CD4-positive, alpha-beta T cell (primary cell): ENCODE results near the gene SPA17. TPM values are rescaled to one million over a fixed set of nuclear protein-coding genes. Genes with fewer than 3 reads are reported as not detected.

Experiments used
- ATAC-seq: fragments of 200-7000 bp; cut with Tn5 transposase; one replicate; pipeline ENCODE4 v1.10.0; 2022; ENCODE audit warnings: mild to moderate bottlenecking; ENCODE audit not compliant: poor library complexity
- CTCF ChIA-PET: fragments of 350-600 bp; sonication (Branson Sonifier 250); formaldehyde crosslinking; loops from one replicate; lab custom pipeline; 2021; ENCODE audit warnings: antibody characterized with exemption, inconsistent platforms; lab: Charles Lee
- POLR2A ChIA-PET: fragments of 350-600 bp; sonication (Branson Sonifier 250); formaldehyde crosslinking; loops from one replicate; lab custom pipeline; 2021; ENCODE audit warnings: antibody characterized with exemption, inconsistent platforms; lab: Charles Lee
- DNase-seq, 14 experiments: peaks; one replicate each; pipeline ENCODE4 v3.0.0-alpha.2; 2013 to 2020; ENCODE audit warnings: mixed read lengths in 2 of 14
- H3K27ac ChIP-seq, 2 donors: one replicate each; pipeline versions ENCODE4 v1.5.1 to v1.7.0; 2013; ENCODE audit warnings: low read length in 2 of 2, low read depth in 1 of 2, mild to moderate bottlenecking in 1 of 2
- H3K27me3 ChIP-seq, 2 experiments: 1 replicate in 1 of 2; 2 replicates in 1 of 2; pipeline versions ENCODE4 v1.6.1 to v1.7.0; 2013; ENCODE audit warnings: low read length in 2 of 2, control low read depth in 1 of 2, mild to moderate bottlenecking in 1 of 2, moderate library complexity in 1 of 2; ENCODE audit not compliant: insufficient read depth in 2 of 2, control insufficient read depth in 1 of 2
- H3K36me3 ChIP-seq: one replicate; pipeline ENCODE4 v1.6.1; 2013; ENCODE audit warnings: low read length, control low read depth; ENCODE audit not compliant: insufficient read depth
- H3K4me1 ChIP-seq: one replicate; pipeline ENCODE4 v1.6.1; 2013; ENCODE audit warnings: low read length, control low read depth; ENCODE audit not compliant: insufficient read depth
- H3K4me3 ChIP-seq: one replicate; pipeline ENCODE4 v1.5.1; 2013; ENCODE audit warnings: mild to moderate bottlenecking, low read length, moderate library complexity
- H3K9me3 ChIP-seq, 2 experiments: 1 replicate in 1 of 2; 2 replicates in 1 of 2; pipeline versions ENCODE4 v1.6.1 to v1.7.0; 2013; ENCODE audit warnings: low read length in 2 of 2, mild to moderate bottlenecking in 2 of 2, control low read depth in 1 of 2, moderate library complexity in 1 of 2; ENCODE audit not compliant: control insufficient read depth in 1 of 2, insufficient read depth in 1 of 2
- H3K27ac Mint-ChIP-seq: one replicate; pipeline ENCODE4 v1.8.0; 2020; ENCODE audit warnings: mixed read lengths
- H3K27me3 Mint-ChIP-seq: one replicate; pipeline ENCODE4 v1.8.0; 2021; ENCODE audit warnings: mixed read lengths
- H3K36me3 Mint-ChIP-seq: one replicate; pipeline ENCODE4 v1.8.0; 2021; ENCODE audit warnings: low read depth, mixed read lengths
- H3K4me1 Mint-ChIP-seq: one replicate; pipeline ENCODE4 v1.8.0; 2021; ENCODE audit warnings: low read depth, mixed read lengths
- H3K4me3 Mint-ChIP-seq: one replicate; pipeline ENCODE4 v1.8.0; 2020; ENCODE audit warnings: mild to moderate bottlenecking, mixed read lengths
- H3K9me3 Mint-ChIP-seq: one replicate; pipeline ENCODE4 v1.8.0; 2020; ENCODE audit warnings: mixed read lengths
- intact Hi-C, 2 experiments: fragments of 100-400 bp; cut with DNase I in 1 of 2; cut with micrococcal nuclease in 1 of 2; formaldehyde crosslinking; loops; one replicate each; pipeline versions ENCODE4 v1.15.1 to v1.9.0; 2023 to 2025; cut with DNase I, micrococcal nuclease
- total RNA-seq, 174 experiments: library from RNA in 2 of 174; stranded (reverse) in 2 of 174; gene quantifications; one replicate each; pipeline ENCODE4 v1.2.3 and lab custom pipeline; 2021 to 2026
- TF ChIP-seq, protein P1 (sequence below): fragments of 200-600 bp; IDR thresholded peaks from one replicate; pipeline ENCODE4 v1.8.0; 2022; ENCODE audit warnings: antibody characterized with exemption, mild to moderate bottlenecking

SPA17 gene
- total RNA-seq, 2 experiments from 2014 or later: 0.16 TPM; not detected in 1

- Mint-ChIP-seq H3K9me3 (no peaks in the 10 kb centered on the region), H3K4me3 (no peak overlapping the region), H3K4me1 (no peaks in the 10 kb centered on the region), H3K27me3 (no peaks in the 10 kb centered on the region), H3K27ac (no peak overlapping the region), H3K36me3 (peaks cover 31% of the 10 kb centered on the region)
- peaks cover 26% of the 10 kb centered on the region for H3K36me3 ChIP-seq
- TF ChIP-seq, protein P1, sequence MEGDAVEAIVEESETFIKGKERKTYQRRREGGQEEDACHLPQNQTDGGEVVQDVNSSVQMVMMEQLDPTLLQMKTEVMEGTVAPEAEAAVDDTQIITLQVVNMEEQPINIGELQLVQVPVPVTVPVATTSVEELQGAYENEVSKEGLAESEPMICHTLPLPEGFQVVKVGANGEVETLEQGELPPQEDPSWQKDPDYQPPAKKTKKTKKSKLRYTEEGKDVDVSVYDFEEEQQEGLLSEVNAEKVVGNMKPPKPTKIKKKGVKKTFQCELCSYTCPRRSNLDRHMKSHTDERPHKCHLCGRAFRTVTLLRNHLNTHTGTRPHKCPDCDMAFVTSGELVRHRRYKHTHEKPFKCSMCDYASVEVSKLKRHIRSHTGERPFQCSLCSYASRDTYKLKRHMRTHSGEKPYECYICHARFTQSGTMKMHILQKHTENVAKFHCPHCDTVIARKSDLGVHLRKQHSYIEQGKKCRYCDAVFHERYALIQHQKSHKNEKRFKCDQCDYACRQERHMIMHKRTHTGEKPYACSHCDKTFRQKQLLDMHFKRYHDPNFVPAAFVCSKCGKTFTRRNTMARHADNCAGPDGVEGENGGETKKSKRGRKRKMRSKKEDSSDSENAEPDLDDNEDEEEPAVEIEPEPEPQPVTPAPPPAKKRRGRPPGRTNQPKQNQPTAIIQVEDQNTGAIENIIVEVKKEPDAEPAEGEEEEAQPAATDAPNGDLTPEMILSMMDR: no peak
- H3K27ac ChIP-seq: no peak overlapping the region
- H3K9me3 ChIP-seq: no peaks in the 10 kb centered on the region
- H3K4me3 ChIP-seq: no peak overlapping the region
- ATAC-seq (no peak), DNase-seq (no peak)
- H3K4me1 ChIP-seq: peaks cover 3% of the 10 kb centered on the region
- ChIA-PET POLR2A (interaction anchor here (0.7 kb wide), 1 partner anchor 18 kb away, joined by 3 read pairs; the partner anchor contains the start of gene TBRG1), CTCF (interaction anchor here (1.5 kb wide), 1 partner anchor 117 kb away, joined by 3 read pairs; no protein-coding TSS in a partner anchor)
- intact Hi-C loops: no loop called here
- H3K27me3 ChIP-seq: no peaks in the 10 kb centered on the region
Observed at GRCh38 chr11:124640666-124641065, 33.0 kb upstream of the SPA17 start.

DNA sequence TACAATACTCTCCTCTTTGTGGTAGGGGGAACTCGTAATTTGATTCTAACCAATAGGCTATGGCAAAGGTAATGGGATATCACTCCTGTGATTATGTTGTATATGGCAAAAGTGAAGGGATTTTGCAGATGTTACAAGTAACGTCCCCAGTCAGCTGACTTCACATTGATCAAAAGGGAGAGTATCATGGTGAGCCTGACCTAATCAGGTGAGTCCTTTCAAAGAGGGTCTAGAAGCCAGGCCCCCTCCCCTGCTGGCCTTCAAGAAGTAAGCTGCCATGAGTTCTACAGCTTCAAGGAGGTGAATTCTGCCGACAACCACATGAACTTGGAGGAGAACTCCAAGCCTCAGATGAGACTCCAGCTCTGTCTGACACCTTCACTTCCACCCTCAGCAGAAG is 31.1 kb upstream of the SPA17 start:
- intact Hi-C loops: no loop called here
- no peak overlapping the region for H3K27ac ChIP-seq
- Mint-ChIP-seq H3K36me3 (peaks cover 12% of the 10 kb centered on the region), H3K27me3 (no peaks in the 10 kb centered on the region), H3K27ac (no peak overlapping the region), H3K4me3 (no peak overlapping the region), H3K9me3 (no peaks in the 10 kb centered on the region), H3K4me1 (no peaks in the 10 kb centered on the region)
- peaks cover 14% of the 10 kb centered on the region for H3K36me3 ChIP-seq
- ATAC-seq: no peak
- ChIA-PET POLR2A (no interaction called here), CTCF (interaction anchor here (1.1 to 1.9 kb wide), 4 partner anchors 104 to 194 kb away, joined by 3 to 5 read pairs (median 4); no protein-coding TSS in a partner anchor)
- H3K27me3 ChIP-seq: no peaks in the 10 kb centered on the region
- TF ChIP-seq, protein P1: no peak
- no peak for DNase-seq
- no peaks in the 10 kb centered on the region for H3K9me3 ChIP-seq
- peaks cover 3% of the 10 kb centered on the region for H3K4me1 ChIP-seq
- H3K4me3 ChIP-seq: no peak overlapping the region

GRCh38 chr11:124643042-124643604 is 30.6 kb upstream of the SPA17 start:
- CTCF ChIA-PET: interaction anchor here (1.3 to 2.2 kb wide), 4 partner anchors 20 to 194 kb away, joined by 3 to 13 read pairs (median 3); partner anchors contain the start of gene TBRG1
- Histone ChIP-seq H3K4me1 (peaks cover 3% of the 10 kb centered on the region), H3K9me3 (no peaks in the 10 kb centered on the region), H3K27me3 (no peaks in the 10 kb centered on the region), H3K27ac (no peak overlapping the region), H3K36me3 (peaks cover 9% of the 10 kb centered on the region), H3K4me3 (no peak overlapping the region)
- no peak overlapping the region for H3K4me3 Mint-ChIP-seq
- no peak overlapping the region for H3K27ac Mint-ChIP-seq
- DNase-seq: no peak
- POLR2A ChIA-PET: no interaction called here
- no peaks in the 10 kb centered on the region for H3K9me3 Mint-ChIP-seq
- no peak for ATAC-seq
- intact Hi-C loops: no loop called here
- H3K36me3 Mint-ChIP-seq: peaks cover 8% of the 10 kb centered on the region
- TF ChIP-seq, protein P1: no peak
- no peaks in the 10 kb centered on the region for H3K27me3 Mint-ChIP-seq
- no peaks in the 10 kb centered on the region for H3K4me1 Mint-ChIP-seq
